Parathyroid adenoma (tissue), 2 donors: Measurements from ENCODE around the gene FREM2.

Experiments used
- H2AFZ ChIP-seq: fragments of 300-600 bp; sonication (generic); one replicate; pipeline ENCODE4 v1.7.0; 2017; ENCODE audit warnings: antibody characterized with exemption, mild to moderate bottlenecking
- H3K27ac ChIP-seq: fragments of 300-600 bp; sonication (generic); one replicate; pipeline ENCODE4 v1.7.0; 2017
- H3K27me3 ChIP-seq: fragments of 300-600 bp; sonication (generic); one replicate; pipeline ENCODE4 v1.7.0; 2017; ENCODE audit warnings: low read length; ENCODE audit not compliant: control insufficient read depth, insufficient read depth
- H3K36me3 ChIP-seq: fragments of 300-600 bp; sonication (generic); one replicate; pipeline ENCODE4 v1.7.0; 2017; ENCODE audit warnings: low read length; ENCODE audit not compliant: control insufficient read depth, insufficient read depth
- H3K4me1 ChIP-seq: fragments of 300-600 bp; sonication (generic); one replicate; pipeline ENCODE4 v1.7.0; 2017; ENCODE audit warnings: control low read depth
- H3K4me2 ChIP-seq: fragments of 300-600 bp; sonication (generic); one replicate; pipeline ENCODE4 v1.7.0; 2017; ENCODE audit warnings: low read length
- H3K4me3 ChIP-seq: fragments of 300-600 bp; sonication (generic); one replicate; pipeline ENCODE4 v1.7.0; 2017; ENCODE audit warnings: low read depth, low read length
- H3K79me2 ChIP-seq: fragments of 300-600 bp; sonication (generic); one replicate; pipeline ENCODE4 v1.7.0; 2017; ENCODE audit warnings: control low read depth
- H3K9ac ChIP-seq: fragments of 300-600 bp; sonication (generic); one replicate; pipeline ENCODE4 v1.7.0; 2017; ENCODE audit warnings: mild to moderate bottlenecking
- H3K9me3 ChIP-seq: fragments of 300-600 bp; sonication (generic); one replicate; pipeline ENCODE4 v1.7.0; 2017; ENCODE audit warnings: low read length; ENCODE audit not compliant: control insufficient read depth
- CTCF ChIP-seq: fragments of 300-600 bp; sonication (generic); IDR thresholded peaks from one replicate; pipeline ENCODE4 v1.7.0; 2017; ENCODE audit warnings: antibody characterized with exemption, mild to moderate bottlenecking
- donor health status: primary hyperparathyroidism.

Gene FREM2

GRCh38 chr13:38905081-38905480, 218.2 kb downstream of the FREM2 start:
- no peak for TF ChIP-seq CTCF
- H3K27ac ChIP-seq = no peak overlapping the region
- H3K9me3 ChIP-seq = no peaks in the 10 kb centered on the region

GRCh38 chr13:38905861-38906260, 219.0 kb downstream of the FREM2 start:
- Histone ChIP-seq H3K4me2 (no peak overlapping the region), H3K9me3 (no peaks in the 10 kb centered on the region), H3K9ac (no peak overlapping the region), H3K4me1 (no peaks in the 10 kb centered on the region), H3K36me3 (no peaks in the 10 kb centered on the region), H3K27ac (no peak overlapping the region), H3K4me3 (no peak overlapping the region), H3K79me2 (no peaks in the 10 kb centered on the region), H2AFZ (no peak overlapping the region), H3K27me3 (no peaks in the 10 kb centered on the region)
- no peak for TF ChIP-seq CTCF

More at GRCh38 chr13:38905081-38905480, 218.2 kb downstream of the FREM2 start:
- Histone ChIP-seq H3K4me2 (no peak overlapping the region), H3K9ac (no peak overlapping the region), H3K36me3 (no peaks in the 10 kb centered on the region), H2AFZ (no peak overlapping the region), H3K79me2 (no peaks in the 10 kb centered on the region), H3K4me3 (no peak overlapping the region), H3K27me3 (no peaks in the 10 kb centered on the region), H3K4me1 (no peaks in the 10 kb centered on the region)

- H3K4me1 ChIP-seq = no peaks in the 10 kb centered on the region
- H3K9ac ChIP-seq = no peak overlapping the region
- no peaks in the 10 kb centered on the region for H3K79me2 ChIP-seq
- TF ChIP-seq CTCF = no peak
- H3K27me3 ChIP-seq = no peaks in the 10 kb centered on the region
- H2AFZ ChIP-seq = no peak overlapping the region
- H3K27ac ChIP-seq = no peak overlapping the region
- no peak overlapping the region for H3K4me3 ChIP-seq
- no peak overlapping the region for H3K4me2 ChIP-seq
- H3K36me3 ChIP-seq = no peaks in the 10 kb centered on the region
- no peaks in the 10 kb centered on the region for H3K9me3 ChIP-seq
Observed at GRCh38 chr13:38908574-38908973, 221.7 kb downstream of the FREM2 start.

- Histone ChIP-seq H3K27ac (no peak overlapping the region), H3K4me1 (no peaks in the 10 kb centered on the region), H3K9me3 (no peaks in the 10 kb centered on the region), H3K4me2 (no peak overlapping the region), H3K4me3 (no peak overlapping the region), H3K9ac (no peak overlapping the region), H2AFZ (no peak overlapping the region), H3K36me3 (no peaks in the 10 kb centered on the region), H3K27me3 (no peaks in the 10 kb centered on the region), H3K79me2 (no peaks in the 10 kb centered on the region)
- no peak for TF ChIP-seq CTCF
Observed at GRCh38 chr13:38914070-38914469, 227.2 kb downstream of the FREM2 start.

GRCh38 chr13:38921081-38921480, 234.2 kb downstream of the FREM2 start:
- Histone ChIP-seq H2AFZ (no peak overlapping the region), H3K27ac (no peak overlapping the region), H3K4me2 (no peak overlapping the region), H3K36me3 (no peaks in the 10 kb centered on the region), H3K79me2 (no peaks in the 10 kb centered on the region), H3K9me3 (no peaks in the 10 kb centered on the region), H3K4me1 (no peaks in the 10 kb centered on the region), H3K4me3 (no peak overlapping the region), H3K9ac (no peak overlapping the region), H3K27me3 (no peaks in the 10 kb centered on the region)
- no peak for TF ChIP-seq CTCF
